ENCODE results near the gene KIF3C. TPM values are rescaled to one million over a fixed set of nuclear protein-coding genes. Genes with fewer than 3 reads are reported as not detected.
A peak's percentile ranks its signal among the peaks of the same experiment; 100 is the strongest.

Gene KIF3C
- polyA plus RNA-seq, 2 of the 4 experiments (the other 2 are of a cell fraction), result 17.1 to 77.4 TPM

DNA sequence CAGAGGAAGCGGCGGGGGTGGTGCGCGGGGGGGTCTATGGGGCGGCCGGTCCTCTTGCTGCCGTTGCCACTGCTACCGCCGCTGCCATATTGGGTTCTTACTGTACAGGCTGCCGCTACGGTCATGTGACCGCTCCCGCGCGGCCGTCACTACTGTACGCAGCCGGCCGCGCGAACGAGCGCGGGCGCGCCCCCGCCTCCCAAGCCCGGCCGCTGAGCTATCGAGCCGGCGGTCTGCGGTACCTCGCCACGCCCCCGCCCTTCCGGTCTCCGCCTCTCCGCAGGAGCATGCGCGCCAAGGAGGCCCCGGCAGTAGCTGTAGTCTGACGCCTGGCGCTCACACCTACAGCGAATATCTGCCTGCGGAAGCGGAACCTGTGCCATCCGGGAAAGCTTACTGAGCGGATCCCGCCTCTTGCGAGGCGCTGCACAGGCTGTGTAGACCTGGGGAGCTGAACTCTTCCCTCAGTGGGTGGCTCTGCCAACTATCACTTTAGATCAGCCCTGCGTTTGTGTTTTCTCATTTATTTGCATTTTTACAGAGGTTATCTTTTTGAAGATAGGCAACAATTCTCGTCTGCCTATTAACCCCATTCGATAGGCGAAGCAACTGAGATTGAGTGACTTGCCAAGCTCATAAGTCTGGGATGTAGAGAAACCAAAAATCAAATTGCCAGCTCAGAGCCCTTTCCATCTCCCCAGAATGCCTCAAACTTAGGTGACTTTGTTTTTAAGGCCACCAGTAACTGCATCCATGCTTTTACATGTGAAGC lies 103.8 kb downstream of the KIF3C start, which contains the start of gene ASXL2 (continued):
- TF ChIP-seq, protein P1, sequence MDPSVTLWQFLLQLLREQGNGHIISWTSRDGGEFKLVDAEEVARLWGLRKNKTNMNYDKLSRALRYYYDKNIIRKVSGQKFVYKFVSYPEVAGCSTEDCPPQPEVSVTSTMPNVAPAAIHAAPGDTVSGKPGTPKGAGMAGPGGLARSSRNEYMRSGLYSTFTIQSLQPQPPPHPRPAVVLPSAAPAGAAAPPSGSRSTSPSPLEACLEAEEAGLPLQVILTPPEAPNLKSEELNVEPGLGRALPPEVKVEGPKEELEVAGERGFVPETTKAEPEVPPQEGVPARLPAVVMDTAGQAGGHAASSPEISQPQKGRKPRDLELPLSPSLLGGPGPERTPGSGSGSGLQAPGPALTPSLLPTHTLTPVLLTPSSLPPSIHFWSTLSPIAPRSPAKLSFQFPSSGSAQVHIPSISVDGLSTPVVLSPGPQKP (IDR thresholded peaks at IDR 0.05; ENCODE audit: low read depth, low read length), result 0 out of 2 replicates have a peak, but pooled peaks have one; percentile 36
- TF ChIP-seq RCOR1 (IDR thresholded peaks at IDR 0.05; ENCODE audit: low read depth, low read length), result no peak
- TF ChIP-seq, protein P2, sequence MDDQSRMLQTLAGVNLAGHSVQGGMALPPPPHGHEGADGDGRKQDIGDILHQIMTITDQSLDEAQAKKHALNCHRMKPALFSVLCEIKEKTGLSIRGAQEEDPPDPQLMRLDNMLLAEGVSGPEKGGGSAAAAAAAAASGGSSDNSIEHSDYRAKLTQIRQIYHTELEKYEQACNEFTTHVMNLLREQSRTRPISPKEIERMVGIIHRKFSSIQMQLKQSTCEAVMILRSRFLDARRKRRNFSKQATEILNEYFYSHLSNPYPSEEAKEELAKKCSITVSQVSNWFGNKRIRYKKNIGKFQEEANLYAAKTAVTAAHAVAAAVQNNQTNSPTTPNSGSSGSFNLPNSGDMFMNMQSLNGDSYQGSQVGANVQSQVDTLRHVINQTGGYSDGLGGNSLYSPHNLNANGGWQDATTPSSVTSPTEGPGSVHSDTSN (IDR thresholded peaks at IDR 0.05), result peak; percentile 34; the same call in 1 of the 2 replicates
- TF ChIP-seq JUNB (IDR thresholded peaks at IDR 0.05), result no peak
- no peak for TF ChIP-seq ZFP36 (IDR thresholded peaks at IDR 0.05; ENCODE audit: borderline replicate concordance, partially characterized antibody)
- no peak for TF ChIP-seq TFCP2L1 (CRISPR knock-in tag; IDR thresholded peaks at IDR 0.05)
- TF ChIP-seq NR3C1 (IDR thresholded peaks at IDR 0.05), result no peak
- TF ChIP-seq, protein P3, sequence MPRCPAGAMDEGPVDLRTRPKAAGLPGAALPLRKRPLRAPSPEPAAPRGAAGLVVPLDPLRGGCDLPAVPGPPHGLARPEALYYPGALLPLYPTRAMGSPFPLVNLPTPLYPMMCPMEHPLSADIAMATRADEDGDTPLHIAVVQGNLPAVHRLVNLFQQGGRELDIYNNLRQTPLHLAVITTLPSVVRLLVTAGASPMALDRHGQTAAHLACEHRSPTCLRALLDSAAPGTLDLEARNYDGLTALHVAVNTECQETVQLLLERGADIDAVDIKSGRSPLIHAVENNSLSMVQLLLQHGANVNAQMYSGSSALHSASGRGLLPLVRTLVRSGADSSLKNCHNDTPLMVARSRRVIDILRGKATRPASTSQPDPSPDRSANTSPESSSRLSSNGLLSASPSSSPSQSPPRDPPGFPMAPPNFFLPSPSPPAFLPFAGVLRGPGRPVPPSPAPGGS (IDR thresholded peaks at IDR 0.05), result peak; percentile 81; the same call in 2 of the 3 replicates
- no peak for TF ChIP-seq RAD21 (conservative IDR thresholded peaks at IDR 0.05 in 1 of 2, IDR thresholded peaks at IDR 0.05 in 1 of 2)
- TF ChIP-seq SREBF2 (IDR thresholded peaks at IDR 0.05), result no peak
- peak; percentile 62 for TF ChIP-seq MYC (IDR thresholded peaks at IDR 0.05; ENCODE audit: borderline replicate concordance, low read length)
- TF ChIP-seq POLR2AphosphoS2 (conservative IDR thresholded peaks at IDR 0.05; ENCODE audit: low read length), result no peak
- TF ChIP-seq PHF8 (IDR thresholded peaks at IDR 0.05; ENCODE audit: borderline replicate concordance, low read depth), result no peak; the same call in none of the 2 replicates
- TF ChIP-seq E2F6 (IDR thresholded peaks at IDR 0.05; ENCODE audit: borderline replicate concordance, low read depth), result peak; percentile 97
- no peak for TF ChIP-seq ZNF302 (CRISPR knock-in tag; IDR thresholded peaks at IDR 0.05)
- TF ChIP-seq REST (IDR thresholded peaks at IDR 0.05), result no peak
- TF ChIP-seq HOXB5 (CRISPR knock-in tag; IDR thresholded peaks at IDR 0.05), result no peak
- TF ChIP-seq RFX5 (IDR thresholded peaks at IDR 0.05), result no peak
- TF ChIP-seq JUN (IDR thresholded peaks at IDR 0.05), result peak; percentile 91 to 92
- TF ChIP-seq, protein P4, sequence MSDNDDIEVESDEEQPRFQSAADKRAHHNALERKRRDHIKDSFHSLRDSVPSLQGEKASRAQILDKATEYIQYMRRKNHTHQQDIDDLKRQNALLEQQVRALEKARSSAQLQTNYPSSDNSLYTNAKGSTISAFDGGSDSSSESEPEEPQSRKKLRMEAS (IDR thresholded peaks at IDR 0.05), result peak; percentile 90
- TF ChIP-seq CBX2 (IDR thresholded peaks at IDR 0.05; ENCODE audit: borderline replicate concordance, low read depth), result no peak
- TF ChIP-seq MAFK (IDR thresholded peaks at IDR 0.05; ENCODE audit: partially characterized antibody), result peak; percentile 57

Measured in A549 (cell line).